HG02870 (cell line): Measurements from ENCODE around the gene PP2D1.
"Not testable (repeated sequence)": the region's sequence is repeated elsewhere in the genome, so short reads cannot be mapped to it uniquely, and the experiment has no call there.

Experiments
- ATAC-seq: cut with Tn5 transposase; IDR thresholded peaks from one replicate; pipeline ENCODE4 v1.9.1; 2021; ENCODE audit warnings: mild to moderate bottlenecking, moderate library complexity; ENCODE audit not compliant: unreplicated experiment

PP2D1 gene

GRCh38 chr3:19972054-19972453 lies 40.0 kb downstream of the PP2D1 start:
- no peak for ATAC-seq

GRCh38 chr3:19970327-19970726 lies 41.7 kb downstream of the PP2D1 start:
- ATAC-seq: no peak

GRCh38 chr3:19967812-19968211 lies 44.3 kb downstream of the PP2D1 start:
- no peak for ATAC-seq

GRCh38 chr3:19967208-19967607 lies 44.9 kb downstream of the PP2D1 start:
- ATAC-seq: no peak

- no peak for ATAC-seq
These were observed 50.1 kb downstream of the PP2D1 start for GRCh38 chr3:19961960-19962359.

- ATAC-seq: no peak
These were observed 51.4 kb downstream of the PP2D1 start for GRCh38 chr3:19960696-19961095.

GRCh38 chr3:19959505-19959904 lies 52.6 kb downstream of the PP2D1 start:
- ATAC-seq: no peak

- ATAC-seq: not testable (repeated sequence)
These were observed 54.7 kb downstream of the PP2D1 start for GRCh38 chr3:19957354-19957753.

GRCh38 chr3:19954676-19955075 lies 57.4 kb downstream of the PP2D1 start:
- ATAC-seq: no peak

- ATAC-seq: no peak
These were observed 61.7 kb downstream of the PP2D1 start for GRCh38 chr3:19950316-19950715.

GRCh38 chr3:19948226-19948591 lies 63.9 kb downstream of the PP2D1 start:
- no peak for ATAC-seq

GRCh38 chr3:19947549-19948225 lies 64.4 kb downstream of the PP2D1 start:
- ATAC-seq: peak; percentile 13

- peak; percentile 92 for ATAC-seq
These were observed 65.1 kb downstream of the PP2D1 start, which contains the start of gene RAB5A for GRCh38 chr3:19946832-19947548. TSS of gene RAB5A (plus strand) at chr3:19947097. CDS start at chr3:19950899, 3,802 bp downstream.

- ATAC-seq: peak; percentile 0
These were observed 65.9 kb downstream of the PP2D1 start for GRCh38 chr3:19945969-19946831.

GRCh38 chr3:19945534-19945933 lies 66.5 kb downstream of the PP2D1 start:
- no peak for ATAC-seq

GRCh38 chr3:19940643-19941042 lies 71.4 kb downstream of the PP2D1 start:
- no peak for ATAC-seq

- no peak for ATAC-seq
These were observed 73.8 kb downstream of the PP2D1 start for GRCh38 chr3:19938295-19938627.

- no peak for ATAC-seq
These were observed 74.4 kb downstream of the PP2D1 start for GRCh38 chr3:19937459-19938294.
